ENCODE results near the gene DEGS1.

Gene DEGS1

GRCh38 chr1:224217655-224218623 lies 34.9 kb downstream of the DEGS1 start:
- no peak for DNase-seq

DNA sequence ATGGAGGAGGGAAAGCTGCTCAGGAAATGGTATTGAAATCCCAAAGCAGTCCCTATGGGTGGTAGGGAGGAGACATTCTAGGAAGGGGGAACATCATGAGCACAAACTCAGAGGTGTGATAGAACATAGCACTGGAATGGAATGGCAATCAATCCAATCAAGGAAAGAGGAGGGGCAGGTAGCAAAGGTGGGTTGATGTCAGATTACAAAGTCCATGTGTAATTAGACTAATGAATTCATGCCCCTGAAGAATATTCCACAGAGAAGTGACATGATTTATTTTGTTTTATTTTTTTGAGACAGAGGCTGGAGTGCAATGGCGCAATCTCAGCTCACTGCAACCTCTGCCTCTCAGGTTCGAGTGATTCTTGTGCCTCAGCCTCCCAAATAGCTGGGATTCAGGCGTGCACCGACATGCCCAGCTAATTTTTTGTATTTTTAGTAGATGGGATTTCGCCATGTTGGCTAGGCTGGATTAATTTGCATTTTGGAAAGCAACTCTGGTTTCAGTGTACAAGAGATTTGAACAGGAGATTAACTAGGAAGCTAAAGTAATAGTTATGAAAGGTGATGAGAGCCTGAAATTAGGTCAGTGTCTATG lies 36.1 kb downstream of the DEGS1 start:
- no peak for DNase-seq

GRCh38 chr1:224219612-224220059 lies 36.6 kb downstream of the DEGS1 start:
- no peak for DNase-seq

DNA sequence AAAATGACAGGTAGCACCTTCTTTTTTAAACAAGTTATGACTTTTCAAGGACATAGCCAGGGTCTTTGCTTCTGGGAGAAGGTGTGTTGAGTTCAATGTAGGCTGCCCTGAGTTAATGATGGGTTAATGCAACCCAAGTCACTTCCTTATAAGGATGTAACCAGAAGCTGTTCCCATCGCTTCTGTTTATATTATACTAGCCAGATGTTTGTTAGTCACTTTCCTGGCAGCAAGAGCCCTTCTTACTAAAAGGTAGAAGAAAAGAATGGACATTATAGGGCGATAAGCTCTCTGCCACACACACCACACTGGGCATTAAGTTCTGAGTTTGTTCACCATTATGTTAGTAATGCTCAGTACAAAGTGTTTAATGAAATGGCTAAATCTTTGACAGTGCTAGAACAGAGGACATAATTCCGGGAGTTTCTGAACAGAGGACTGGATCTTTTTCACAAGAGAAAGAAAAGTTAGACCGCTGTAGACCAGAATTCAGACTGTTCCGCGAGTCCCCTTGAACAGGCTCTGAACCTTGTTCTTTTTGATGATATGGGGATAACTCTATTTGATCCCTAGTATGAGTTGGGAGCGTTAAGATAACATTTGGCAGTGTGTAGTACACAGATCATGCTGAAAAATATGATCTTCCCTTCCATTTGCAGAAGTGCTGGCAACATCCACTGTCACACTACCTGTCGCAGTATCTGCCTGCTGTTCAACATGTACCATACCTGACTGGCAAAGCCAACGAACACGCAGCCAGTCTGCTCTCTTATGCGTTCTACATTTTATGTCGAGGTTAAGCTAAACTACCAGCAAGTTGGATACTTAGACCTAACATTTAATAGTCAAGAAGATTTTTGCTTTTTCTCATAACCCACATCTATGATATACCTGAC lies 41.0 kb downstream of the DEGS1 start:
- peak; percentile 68 for DNase-seq

GRCh38 chr1:224226849-224227502 lies 43.9 kb downstream of the DEGS1 start:
- no peak for DNase-seq

DNA sequence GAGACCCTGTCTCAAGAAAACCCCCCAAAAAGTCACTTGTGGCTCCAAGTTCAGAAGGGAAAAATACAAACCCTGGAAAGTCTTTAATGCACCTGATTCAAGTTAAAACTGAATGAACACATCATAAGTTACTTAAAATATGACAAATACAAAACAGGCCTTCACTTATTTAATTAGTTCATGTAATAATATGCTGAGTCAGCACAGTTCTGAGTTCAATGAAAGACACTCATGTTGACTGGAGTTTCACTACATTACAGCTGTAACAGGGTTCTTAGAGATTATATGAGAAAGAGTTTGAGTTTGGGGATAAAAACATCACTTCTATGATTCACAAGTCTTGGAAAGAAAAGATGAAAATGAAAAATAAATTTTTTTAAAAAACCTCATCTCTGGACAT lies 51.0 kb downstream of the DEGS1 start:
- DNase-seq: no peak

DNA sequence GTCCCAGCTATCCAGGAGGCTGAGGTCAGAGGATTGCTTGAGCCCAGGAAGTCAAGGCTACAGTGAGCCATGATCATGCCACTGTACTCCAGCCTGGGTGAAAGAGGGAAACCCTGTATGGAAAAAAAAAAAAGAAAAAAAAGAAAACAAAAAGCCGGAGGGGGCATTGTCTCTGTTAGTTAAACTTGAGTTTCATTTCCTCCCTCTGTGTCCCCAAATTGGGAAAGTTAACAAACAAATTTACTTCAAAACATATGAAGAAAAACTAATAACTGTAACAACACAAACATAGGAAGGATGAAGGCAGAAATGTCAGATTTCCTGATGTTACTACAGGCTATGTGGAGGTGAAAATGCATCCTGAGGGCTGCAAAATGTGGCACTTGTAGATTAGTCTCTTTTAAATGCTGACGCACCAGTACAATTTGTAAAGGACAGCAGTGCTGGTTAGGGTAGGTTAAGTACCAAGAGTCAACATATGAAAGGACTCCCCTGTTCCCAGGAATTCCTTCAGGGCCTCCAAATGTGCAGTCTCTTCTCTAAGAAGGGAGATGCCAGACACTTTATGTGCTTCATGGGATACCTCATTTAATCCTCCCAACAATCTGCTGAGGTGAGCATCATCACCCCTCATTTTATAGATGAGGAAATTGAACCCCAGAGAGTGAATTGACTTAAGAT lies 52.9 kb downstream of the DEGS1 start:
- no peak for DNase-seq

GRCh38 chr1:224237119-224237881 lies 54.3 kb downstream of the DEGS1 start:
- DNase-seq: no peak

DNA sequence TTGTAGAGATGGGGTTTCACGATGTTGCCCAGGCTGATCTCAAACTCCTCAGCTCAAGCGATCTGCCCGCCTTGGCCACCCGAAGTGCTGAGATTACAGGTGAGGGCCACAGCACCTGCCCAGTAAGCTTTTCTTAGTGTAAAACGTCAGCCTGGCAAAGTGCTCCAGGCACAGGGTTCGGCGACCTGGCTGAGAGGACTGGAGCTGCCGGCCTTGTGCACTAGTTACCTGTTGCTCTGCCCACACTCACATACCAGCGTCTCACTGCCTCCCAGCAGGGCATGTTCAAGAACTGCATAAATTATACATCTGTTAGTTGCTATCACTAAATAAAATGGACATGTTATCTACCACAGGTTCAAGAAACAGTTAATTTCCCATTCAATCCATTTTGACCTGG lies 55.2 kb downstream of the DEGS1 start:
- no peak for DNase-seq

DNA sequence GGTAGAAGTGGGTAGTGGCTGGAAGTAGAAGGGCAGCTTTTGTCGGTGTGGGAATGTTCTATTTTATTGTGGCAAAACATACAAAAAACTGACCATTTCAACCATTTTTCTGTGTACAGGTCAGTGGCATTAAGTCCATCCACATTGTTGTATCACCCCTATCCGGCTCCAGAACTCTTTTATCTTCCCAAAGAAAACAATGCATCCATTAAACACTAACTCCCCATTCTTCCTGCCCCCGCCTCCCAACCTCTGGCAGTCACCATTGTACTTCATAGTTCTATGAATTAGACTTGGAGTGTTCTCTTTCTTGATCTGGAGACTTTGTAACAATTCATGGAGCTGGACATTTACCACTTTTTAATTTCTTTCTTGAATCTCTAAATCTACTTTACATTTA lies 55.7 kb downstream of the DEGS1 start:
- DNase-seq: no peak

All from EL (cell line).